Measurements from ENCODE around the gene HDAC2.

DNA sequence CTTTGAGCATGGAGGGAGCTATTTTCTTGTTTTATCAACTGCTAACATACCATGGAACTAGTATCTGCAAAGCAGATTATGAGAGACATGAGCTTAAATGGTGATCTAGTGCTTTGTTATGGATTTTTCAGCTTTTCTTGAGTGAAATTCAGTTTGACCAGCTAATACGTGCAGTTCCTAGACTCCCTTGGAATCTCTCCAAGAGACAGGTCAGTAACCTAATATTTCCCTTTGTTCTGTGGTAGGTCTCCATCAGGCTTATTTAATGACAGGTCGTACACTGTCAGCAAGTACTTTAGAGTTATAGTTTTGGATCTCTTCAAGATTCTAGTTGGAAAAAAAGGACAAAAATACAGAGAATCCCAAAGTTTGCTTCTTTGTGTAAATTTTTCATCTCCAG is 43.9 kb downstream of the HDAC2 start:
- TF ChIP-seq GATA2 (IDR thresholded peaks at IDR 0.05; ENCODE audit: low read depth, low read length), result no peak
- TF ChIP-seq GATA3 (IDR thresholded peaks at IDR 0.05; ENCODE audit: low read depth, low read length), result no peak

Data from SH-SY5Y (cell line).